GM12892 (cell line): ENCODE measurements around the gene SLC39A11.

ENCODE experiments used
- DNase-seq: peaks from one replicate; pipeline ENCODE4 v3.0.0; 2011; ENCODE audit not compliant: insufficient read length
- FAIRE-seq: peaks from 2 replicates; lab custom pipeline; 2011; peaks lifted over from hg19 to GRCh38; lab: Jason Lieb, UNC
- POLR2A ChIP-seq: IDR thresholded peaks from 2 replicates; pipeline ENCODE4 v1.6.1; 2011; ENCODE audit warnings: low read depth, low read length, control low read depth
- POLR2AphosphoS5 ChIP-seq: IDR thresholded peaks from 2 replicates; pipeline ENCODE4 v1.6.1; 2011; ENCODE audit warnings: low read depth, low read length, control low read depth
- TAF1 ChIP-seq: IDR thresholded peaks from 2 replicates; pipeline ENCODE4 v1.6.1; 2011; ENCODE audit warnings: low read depth, mild to moderate bottlenecking, control low read depth, low read length, borderline replicate concordance

SLC39A11 gene

GRCh38 chr17:72682605-72683004 lies 409.9 kb downstream of the SLC39A11 start:
- DNase-seq = no peak
- FAIRE-seq = no peak

DNA sequence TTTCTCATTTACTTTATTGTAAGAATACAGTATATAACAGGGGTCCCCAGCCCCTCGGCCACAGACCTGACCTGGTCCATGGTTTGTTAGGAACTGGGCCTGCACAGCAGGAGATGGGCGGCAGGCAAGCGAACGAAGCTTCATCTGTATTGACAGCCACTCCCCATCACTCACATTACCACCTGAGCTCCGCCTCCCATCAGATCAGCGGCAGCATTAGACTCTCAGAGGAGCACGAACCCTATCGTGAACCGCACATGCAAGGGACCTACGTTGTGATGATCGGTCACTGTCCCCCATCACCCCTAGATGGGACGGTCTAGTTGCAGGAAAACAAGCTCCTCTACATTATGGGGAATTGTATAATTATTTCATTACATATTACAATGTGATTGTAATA lies 410.6 kb downstream of the SLC39A11 start:
- DNase-seq = no peak
- TF ChIP-seq POLR2A (no peak), TAF1 (no peak), POLR2AphosphoS5 (no peak)
- FAIRE-seq = no peak

More at GRCh38 chr17:72682605-72683004, 409.9 kb downstream of the SLC39A11 start:
- TF ChIP-seq POLR2AphosphoS5 (no peak), POLR2A (no peak), TAF1 (no peak)

GRCh38 chr17:72677714-72678390 lies 414.6 kb downstream of the SLC39A11 start:
- TF ChIP-seq POLR2A (no peak), POLR2AphosphoS5 (no peak), TAF1 (no peak)
- FAIRE-seq (no peak), DNase-seq (no peak)

DNA sequence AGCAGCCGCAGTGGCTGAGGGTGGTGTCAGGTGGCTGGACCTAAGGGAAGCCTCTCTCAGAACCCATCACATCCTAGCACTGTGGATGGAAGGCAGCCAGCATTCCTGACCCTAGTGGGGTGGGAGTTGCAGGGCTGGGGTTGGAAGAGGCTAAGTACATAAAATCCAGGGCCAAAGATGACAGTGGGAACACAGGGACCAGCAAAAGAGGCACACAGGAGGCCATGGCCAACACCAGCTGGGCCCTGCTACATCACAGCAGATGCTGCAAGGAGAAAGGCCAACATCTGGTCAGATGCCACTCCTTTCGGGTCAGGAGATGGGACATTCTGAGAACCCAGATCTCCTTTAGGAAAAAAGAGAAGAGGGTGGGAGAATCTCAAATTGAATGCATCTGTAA lies 415.4 kb downstream of the SLC39A11 start:
- FAIRE-seq (no peak), DNase-seq (no peak)
- TF ChIP-seq TAF1 (no peak), POLR2A (no peak), POLR2AphosphoS5 (no peak)

GRCh38 chr17:72672729-72673128 lies 419.8 kb downstream of the SLC39A11 start:
- FAIRE-seq (no peak), DNase-seq (no peak)
- TF ChIP-seq POLR2AphosphoS5 (no peak), TAF1 (no peak), POLR2A (no peak)

- FAIRE-seq (no peak), DNase-seq (no peak)
- no peak for TF ChIP-seq TAF1
These were observed 421.5 kb downstream of the SLC39A11 start for GRCh38 chr17:72671016-72671415.

- FAIRE-seq (no peak), DNase-seq (no peak)
- TF ChIP-seq POLR2A = no peak
- TF ChIP-seq POLR2AphosphoS5 = no peak
- TF ChIP-seq TAF1 = no peak
These were observed 425.1 kb downstream of the SLC39A11 start for GRCh38 chr17:72667096-72668063.

GRCh38 chr17:72665852-72666851 lies 426.3 kb downstream of the SLC39A11 start:
- FAIRE-seq = no peak
- TF ChIP-seq POLR2AphosphoS5 (no peak), POLR2A (no peak), TAF1 (no peak)
- no peak for DNase-seq

- DNase-seq (no peak), FAIRE-seq (no peak)
- TF ChIP-seq POLR2A (no peak), POLR2AphosphoS5 (no peak), TAF1 (no peak)
These were observed 429.7 kb downstream of the SLC39A11 start for GRCh38 chr17:72662827-72663190.

DNA sequence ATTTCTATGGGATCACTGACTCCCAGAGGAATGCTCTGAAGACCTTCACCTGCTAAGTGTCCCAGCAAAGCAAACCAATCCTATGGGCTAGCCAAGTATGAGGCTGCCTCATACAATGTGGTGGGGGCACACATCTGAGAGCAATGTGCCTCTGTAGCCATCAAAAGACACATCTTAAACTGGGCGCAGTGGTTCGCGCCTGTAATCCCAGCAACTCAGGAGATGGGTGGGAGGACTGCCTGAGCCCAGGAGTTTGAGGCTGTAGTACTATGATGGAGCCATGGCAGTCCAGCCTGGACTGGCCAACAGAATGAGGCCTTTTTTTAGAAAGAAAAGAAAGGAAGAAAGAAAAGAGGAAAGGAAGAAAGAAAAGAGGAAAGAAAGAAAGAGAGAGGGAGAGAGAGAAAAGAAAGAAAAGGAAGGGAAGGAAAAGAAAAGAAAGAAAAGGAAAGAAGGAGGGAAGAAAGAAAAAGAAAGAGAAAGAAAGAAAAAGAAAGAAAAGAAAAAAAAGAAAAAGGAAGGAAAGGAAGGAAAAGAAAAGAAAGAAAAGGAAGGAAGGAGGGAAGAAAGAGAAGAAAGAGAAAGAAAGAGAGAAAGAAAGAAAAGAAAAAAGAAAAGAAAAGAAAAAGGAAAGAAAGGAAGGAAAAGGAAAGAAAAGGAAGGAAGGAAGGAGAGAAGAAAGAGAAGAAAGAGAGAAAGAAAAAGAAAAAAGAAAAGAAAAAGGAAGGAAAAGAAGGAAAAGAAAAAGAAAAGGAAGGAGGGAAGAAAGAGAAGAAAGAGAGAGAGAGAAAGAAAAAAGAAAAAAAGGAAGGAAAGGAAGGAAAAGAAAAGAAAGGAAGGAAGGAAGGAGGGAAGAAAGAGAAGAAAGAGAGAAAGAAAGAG lies 430.3 kb downstream of the SLC39A11 start:
- TF ChIP-seq TAF1 (no peak), POLR2A (no peak), POLR2AphosphoS5 (no peak)
- DNase-seq (no peak), FAIRE-seq (no peak)
